Stomach (tissue), 4 donors: ENCODE measurements around the gene ERCC2.

Experiments
- POLR2A ChIP-seq, 4 donors: fragments of 450-650 bp; IDR thresholded peaks; one replicate each; pipeline ENCODE4 v1.6.1; 2016; ENCODE audit warnings: antibody characterized with exemption in 4 of 4, control low read depth in 2 of 4, mild to moderate bottlenecking in 1 of 4, moderate library complexity in 1 of 4
- TF ChIP-seq, protein P1 (sequence below), 7 experiments: fragments of 450-650 bp in 4 of 7; fragments of 200-600 bp in 3 of 7; sonication (generic) in 3 of 7; IDR thresholded peaks; one replicate each; pipeline ENCODE4 v1.5.1; 2016 to 2019; ENCODE audit warnings: antibody characterized with exemption in 7 of 7, control low read depth in 2 of 7, mild to moderate bottlenecking in 1 of 7

DNA sequence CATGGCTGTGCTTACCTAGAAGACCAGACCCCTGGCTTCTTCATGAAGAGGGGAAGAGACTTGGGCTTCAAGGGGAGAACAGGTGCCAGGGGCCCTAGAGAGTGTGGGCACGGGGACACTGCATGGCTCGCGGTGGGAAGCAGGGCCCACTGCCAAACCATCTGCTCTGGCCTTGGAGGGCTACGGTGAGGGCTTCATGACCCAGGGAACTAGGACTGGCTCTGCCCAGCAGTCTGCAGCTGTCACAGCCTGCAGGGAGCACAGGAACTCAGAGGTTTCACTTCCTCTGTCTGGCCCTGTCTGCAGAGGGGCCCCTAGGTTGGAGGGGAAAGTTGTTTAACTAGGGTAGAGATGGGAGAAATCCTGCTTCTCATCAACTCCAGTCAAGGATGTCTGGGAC is 49.0 kb upstream of the ERCC2 start:
- TF ChIP-seq, protein P1, sequence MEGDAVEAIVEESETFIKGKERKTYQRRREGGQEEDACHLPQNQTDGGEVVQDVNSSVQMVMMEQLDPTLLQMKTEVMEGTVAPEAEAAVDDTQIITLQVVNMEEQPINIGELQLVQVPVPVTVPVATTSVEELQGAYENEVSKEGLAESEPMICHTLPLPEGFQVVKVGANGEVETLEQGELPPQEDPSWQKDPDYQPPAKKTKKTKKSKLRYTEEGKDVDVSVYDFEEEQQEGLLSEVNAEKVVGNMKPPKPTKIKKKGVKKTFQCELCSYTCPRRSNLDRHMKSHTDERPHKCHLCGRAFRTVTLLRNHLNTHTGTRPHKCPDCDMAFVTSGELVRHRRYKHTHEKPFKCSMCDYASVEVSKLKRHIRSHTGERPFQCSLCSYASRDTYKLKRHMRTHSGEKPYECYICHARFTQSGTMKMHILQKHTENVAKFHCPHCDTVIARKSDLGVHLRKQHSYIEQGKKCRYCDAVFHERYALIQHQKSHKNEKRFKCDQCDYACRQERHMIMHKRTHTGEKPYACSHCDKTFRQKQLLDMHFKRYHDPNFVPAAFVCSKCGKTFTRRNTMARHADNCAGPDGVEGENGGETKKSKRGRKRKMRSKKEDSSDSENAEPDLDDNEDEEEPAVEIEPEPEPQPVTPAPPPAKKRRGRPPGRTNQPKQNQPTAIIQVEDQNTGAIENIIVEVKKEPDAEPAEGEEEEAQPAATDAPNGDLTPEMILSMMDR (IDR thresholded peaks at IDR 0.05): no peak
- no peak for TF ChIP-seq POLR2A (IDR thresholded peaks at IDR 0.05)
